B cell (primary cell): ENCODE measurements around the gene MYOCD. TPM values are rescaled to one million over a fixed set of nuclear protein-coding genes. Genes with fewer than 3 reads are reported as not detected.

ENCODE experiments used
- ATAC-seq: fragments of 200-7000 bp; cut with Tn5 transposase; one replicate; pipeline ENCODE4 v1.10.0; 2021; ENCODE audit warnings: low read depth, mild to moderate bottlenecking, moderate number of reproducible peaks, moderate library complexity
- CTCF ChIA-PET: fragments of 350-600 bp; sonication (Branson Sonifier 250); formaldehyde crosslinking; loops from one replicate; lab custom pipeline; 2021; ENCODE audit warnings: antibody characterized with exemption, inconsistent platforms; lab: Charles Lee
- POLR2A ChIA-PET: fragments of 350-600 bp; sonication (Branson Sonifier 250); formaldehyde crosslinking; loops from one replicate; lab custom pipeline; 2021; ENCODE audit warnings: antibody characterized with exemption; lab: Charles Lee
- DNase-seq: peaks from one replicate; pipeline ENCODE4 v3.0.0; 2013
- H2AFZ ChIP-seq: 2 replicates; pipeline ENCODE4 v1.6.1; 2012; ENCODE audit warnings: mild to moderate bottlenecking, low read depth, low read length; ENCODE audit not compliant: insufficient read depth, poor library complexity, severe bottlenecking
- H3K27ac ChIP-seq, 2 donors: 1 replicate in 1 of 2; 2 replicates in 1 of 2; pipeline ENCODE4 v1.5.1; 2012 to 2013; ENCODE audit warnings: low read length in 2 of 2, mild to moderate bottlenecking in 2 of 2, moderate library complexity in 1 of 2
- H3K27me3 ChIP-seq, 4 experiments: fragments of 200-600 bp in 1 of 4; sonication (generic) in 1 of 4; replicated peaks in 1 of 4; 1 replicate in 2 of 4; 2 replicates in 2 of 4; pipeline versions ENCODE4 v1.6.1 to v1.7.0; 2013 to 2016; ENCODE audit warnings: low read length in 3 of 4, mild to moderate bottlenecking in 2 of 4, mixed read lengths in 1 of 4, moderate library complexity in 1 of 4; ENCODE audit not compliant: insufficient read depth in 4 of 4, control insufficient read depth in 3 of 4; ENCODE audit errors: control extremely low read depth in 1 of 4
- H3K36me3 ChIP-seq, 2 experiments: replicated peaks in 1 of 2; 1 replicate in 1 of 2; 2 replicates in 1 of 2; pipeline versions ENCODE4 v1.6.1 to v1.7.1; 2013; ENCODE audit warnings: low read length in 1 of 2; ENCODE audit not compliant: insufficient read depth in 2 of 2, control insufficient read depth in 1 of 2; ENCODE audit errors: control extremely low read depth in 1 of 2, extremely low read depth in 1 of 2
- H3K4me1 ChIP-seq, 2 donors: fragments of 200-600 bp in 1 of 2; sonication (generic) in 1 of 2; 1 replicate in 1 of 2; 2 replicates in 1 of 2; pipeline versions ENCODE4 v1.5.1 to v1.6.1; 2013 to 2017; ENCODE audit warnings: low read length in 2 of 2; ENCODE audit not compliant: control insufficient read depth in 2 of 2, insufficient read depth in 2 of 2
- H3K4me2 ChIP-seq: replicated peaks from 2 replicates; pipeline ENCODE3; 2012; ENCODE audit warnings: mild to moderate bottlenecking, low read depth, low read length; ENCODE audit not compliant: poor library complexity, severe bottlenecking
- H3K4me3 ChIP-seq, 5 experiments: fragments of 200-600 bp in 1 of 5; sonication (generic) in 1 of 5; 1 replicate in 3 of 5; 2 replicates in 2 of 5; pipeline versions ENCODE4 v1.5.1 to v1.7.0; 2011 to 2016; ENCODE audit warnings: low read length in 4 of 5, mild to moderate bottlenecking in 4 of 5, low read depth in 2 of 5, control low read depth in 1 of 5, moderate library complexity in 1 of 5; ENCODE audit not compliant: insufficient read depth in 1 of 5; ENCODE audit errors: control extremely low read depth in 1 of 5, extremely low read depth in 1 of 5
- H3K79me2 ChIP-seq: fragments of 200-600 bp; sonication (generic); one replicate; pipeline ENCODE4 v1.6.0; 2016; ENCODE audit warnings: low read length; ENCODE audit not compliant: control insufficient read depth, insufficient read depth
- H3K9ac ChIP-seq: fragments of 200-600 bp; sonication (generic); 2 replicates; pipeline ENCODE4 v1.6.1; 2017; ENCODE audit warnings: mild to moderate bottlenecking, low read length, moderate library complexity
- H3K9me3 ChIP-seq, 3 donors: one replicate each; pipeline versions ENCODE4 v1.6.1 to v1.7.1; 2013; ENCODE audit warnings: low read length in 2 of 3; ENCODE audit not compliant: control insufficient read depth in 2 of 3, insufficient read depth in 1 of 3; ENCODE audit errors: control extremely low read depth in 1 of 3
- H4K20me1 ChIP-seq: 2 replicates; pipeline ENCODE4 v1.6.0; 2012; ENCODE audit warnings: mild to moderate bottlenecking, low read length; ENCODE audit not compliant: insufficient read depth, control insufficient read depth, poor library complexity, severe bottlenecking
- H3K27ac Mint-ChIP-seq: one replicate; pipeline ENCODE4 v1.8.0; 2021; ENCODE audit warnings: mixed read lengths
- H3K27me3 Mint-ChIP-seq: one replicate; pipeline ENCODE4 v1.8.0; 2021; ENCODE audit warnings: mixed read lengths
- H3K4me1 Mint-ChIP-seq: one replicate; pipeline ENCODE4 v1.8.0; 2021; ENCODE audit warnings: mixed read lengths
- H3K4me3 Mint-ChIP-seq: one replicate; pipeline ENCODE4 v1.8.0; 2021; ENCODE audit warnings: mixed read lengths
- H3K9me3 Mint-ChIP-seq: one replicate; pipeline ENCODE4 v1.8.0; 2022; ENCODE audit warnings: mixed read lengths; ENCODE audit not compliant: insufficient read depth
- CTCF ChIP-seq: fragments of 200-600 bp; IDR thresholded peaks from one replicate; pipeline ENCODE4 v1.8.0; 2022; ENCODE audit warnings: antibody characterized with exemption, mild to moderate bottlenecking
- EZH2 ChIP-seq: IDR thresholded peaks from 2 replicates; pipeline ENCODE4 v1.6.1; 2012; ENCODE audit warnings: borderline replicate concordance, low read depth, mild to moderate bottlenecking, moderate library complexity, low read length; ENCODE audit not compliant: insufficient read depth, poor library complexity, severe bottlenecking
- WGBS: methylation state at CpG from one replicate; pipeline ENCODE4 v1.1.5; 2013; ENCODE audit warnings: missing lambda C conversion rate; ENCODE audit not compliant: insufficient coverage; 5-methylcytosine and 5-hydroxymethylcytosine counted together
- intact Hi-C: fragments of 100-400 bp; cut with micrococcal nuclease; formaldehyde crosslinking; loops from one replicate; pipeline ENCODE4 v1.10.0; 2022
- polyA plus RNA-seq: library from polyadenylated mRNA; depleted of rRNA; stranded (reverse); fragments of >200 nt; gene quantifications from 2 replicates; pipeline ENCODE4 v1.2.3, GENCODE V29; 2012
- total RNA-seq, 2 donors: library from RNA; stranded (reverse); fragments of 120-200 nt in 1 of 2; gene quantifications; 1 replicate in 1 of 2; 2 replicates in 1 of 2; pipeline versions ENCODE4 v1.2.3 to v1.2.4, GENCODE V29; 2013 to 2022

MYOCD gene
- total and polyA plus RNA-seq, 2 donors (not counting 1 experiment from before 2014, with no cell fraction given): 0.32 TPM; not detected in 1

- DNase-seq (no peak), ATAC-seq (no peak)
- Mint-ChIP-seq H3K27ac (no peak overlapping the region), H3K9me3 (no peaks in the 10 kb centered on the region), H3K4me1 (peaks cover 3% of the 10 kb centered on the region), H3K4me3 (no peak overlapping the region), H3K27me3 (peaks cover 24% of the 10 kb centered on the region)
- no peaks in the 10 kb centered on the region for H3K79me2 ChIP-seq
- ChIA-PET CTCF (no interaction called here), POLR2A (no interaction called here)
- intact Hi-C loops: loop anchor here (5.0 kb wide), 1 partner anchor 330 kb away; no protein-coding TSS in a partner anchor
- H2AFZ ChIP-seq: no peak overlapping the region
- peaks cover 0 to 2% (median 0%) of the 10 kb centered on the region in 3 donors for H3K9me3 ChIP-seq
- H3K4me2 ChIP-seq: no peak overlapping the region
- TF ChIP-seq CTCF (no peak), EZH2 (no peak)
- no peaks in the 10 kb centered on the region for H3K36me3 ChIP-seq
- no peak overlapping the region for H3K4me3 ChIP-seq
- no peak overlapping the region for H3K27ac ChIP-seq
- 67% methylated on average over 1 of the region's 2 CpGs for WGBS
- no peaks in the 10 kb centered on the region for H3K4me1 ChIP-seq
- no peaks in the 10 kb centered on the region for H4K20me1 ChIP-seq
- H3K9ac ChIP-seq: no peak overlapping the region
- peaks cover 0 to 5% (median 2%) of the 10 kb centered on the region in 4 experiments for H3K27me3 ChIP-seq
Observed at GRCh38 chr17:12671906-12672305, 6.2 kb downstream of the MYOCD start.

GRCh38 chr17:12672947-12673346, 7.3 kb downstream of the MYOCD start:
- POLR2A ChIA-PET: no interaction called here
- Histone ChIP-seq H3K36me3 (no peaks in the 10 kb centered on the region), H3K4me1 (no peaks in the 10 kb centered on the region), H3K27ac (no peak overlapping the region), H3K27me3 (no peaks in the 10 kb centered on the region), H3K4me2 (no peak overlapping the region), H3K79me2 (no peaks in the 10 kb centered on the region), H3K4me3 (no peak overlapping the region), H3K9ac (no peak overlapping the region), H3K9me3 (no peaks in the 10 kb centered on the region), H4K20me1 (no peaks in the 10 kb centered on the region), H2AFZ (no peak overlapping the region)
- ATAC-seq: no peak
- no peaks in the 10 kb centered on the region for H3K9me3 Mint-ChIP-seq
- TF ChIP-seq EZH2: no peak
- TF ChIP-seq CTCF: no peak
- intact Hi-C loops: loop anchor here (5.0 kb wide), 1 partner anchor 329 kb away; no protein-coding TSS in a partner anchor
- H3K4me3 Mint-ChIP-seq: no peak overlapping the region
- no peak for DNase-seq
- no CpG with 5 or more reads among the region's 2 CpGs for WGBS
- H3K4me1 Mint-ChIP-seq: no peaks in the 10 kb centered on the region
- CTCF ChIA-PET: no interaction called here
- no peak overlapping the region for H3K27ac Mint-ChIP-seq
- peaks cover 16% of the 10 kb centered on the region for H3K27me3 Mint-ChIP-seq
